Measurements from ENCODE around the gene KMT2D.

The KMT2D gene

DNA sequence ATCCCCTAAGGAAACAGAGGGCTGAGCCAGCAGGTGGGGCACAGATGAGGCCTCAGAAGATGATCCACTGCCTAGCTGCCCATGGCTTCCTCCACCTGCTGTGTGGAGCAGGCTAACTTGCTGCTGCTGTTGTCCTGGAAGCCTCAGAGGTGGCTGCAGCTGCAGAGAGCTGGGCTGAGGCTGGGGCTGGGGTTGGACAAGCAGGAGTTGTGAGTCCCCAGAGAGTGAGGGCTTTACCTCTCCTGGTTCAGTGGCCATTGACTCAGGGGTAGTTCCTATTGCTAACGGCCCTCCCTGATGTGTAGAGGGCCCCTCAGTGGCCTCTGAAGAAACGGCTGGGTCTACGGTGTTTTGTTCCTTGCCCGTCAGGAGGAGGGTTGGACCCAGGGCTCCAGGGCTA lies 28.3 kb downstream of the KMT2D start:
- H3K4me3 ChIP-seq (ENCODE audit: low read depth, low read length) = no peak overlapping the region
- no peaks in the 10 kb centered on the region for H3K27me3 ChIP-seq
- H3K4me1 ChIP-seq = no peaks in the 10 kb centered on the region
- no peaks in the 10 kb centered on the region for H3K9me3 ChIP-seq
- TF ChIP-seq, protein P1, sequence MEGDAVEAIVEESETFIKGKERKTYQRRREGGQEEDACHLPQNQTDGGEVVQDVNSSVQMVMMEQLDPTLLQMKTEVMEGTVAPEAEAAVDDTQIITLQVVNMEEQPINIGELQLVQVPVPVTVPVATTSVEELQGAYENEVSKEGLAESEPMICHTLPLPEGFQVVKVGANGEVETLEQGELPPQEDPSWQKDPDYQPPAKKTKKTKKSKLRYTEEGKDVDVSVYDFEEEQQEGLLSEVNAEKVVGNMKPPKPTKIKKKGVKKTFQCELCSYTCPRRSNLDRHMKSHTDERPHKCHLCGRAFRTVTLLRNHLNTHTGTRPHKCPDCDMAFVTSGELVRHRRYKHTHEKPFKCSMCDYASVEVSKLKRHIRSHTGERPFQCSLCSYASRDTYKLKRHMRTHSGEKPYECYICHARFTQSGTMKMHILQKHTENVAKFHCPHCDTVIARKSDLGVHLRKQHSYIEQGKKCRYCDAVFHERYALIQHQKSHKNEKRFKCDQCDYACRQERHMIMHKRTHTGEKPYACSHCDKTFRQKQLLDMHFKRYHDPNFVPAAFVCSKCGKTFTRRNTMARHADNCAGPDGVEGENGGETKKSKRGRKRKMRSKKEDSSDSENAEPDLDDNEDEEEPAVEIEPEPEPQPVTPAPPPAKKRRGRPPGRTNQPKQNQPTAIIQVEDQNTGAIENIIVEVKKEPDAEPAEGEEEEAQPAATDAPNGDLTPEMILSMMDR (IDR thresholded peaks at IDR 0.05; ENCODE audit: low read depth, low read length) = no peak
- DNase-seq = no peak
- peaks cover 93% of the 10 kb centered on the region for H3K36me3 ChIP-seq

DNA sequence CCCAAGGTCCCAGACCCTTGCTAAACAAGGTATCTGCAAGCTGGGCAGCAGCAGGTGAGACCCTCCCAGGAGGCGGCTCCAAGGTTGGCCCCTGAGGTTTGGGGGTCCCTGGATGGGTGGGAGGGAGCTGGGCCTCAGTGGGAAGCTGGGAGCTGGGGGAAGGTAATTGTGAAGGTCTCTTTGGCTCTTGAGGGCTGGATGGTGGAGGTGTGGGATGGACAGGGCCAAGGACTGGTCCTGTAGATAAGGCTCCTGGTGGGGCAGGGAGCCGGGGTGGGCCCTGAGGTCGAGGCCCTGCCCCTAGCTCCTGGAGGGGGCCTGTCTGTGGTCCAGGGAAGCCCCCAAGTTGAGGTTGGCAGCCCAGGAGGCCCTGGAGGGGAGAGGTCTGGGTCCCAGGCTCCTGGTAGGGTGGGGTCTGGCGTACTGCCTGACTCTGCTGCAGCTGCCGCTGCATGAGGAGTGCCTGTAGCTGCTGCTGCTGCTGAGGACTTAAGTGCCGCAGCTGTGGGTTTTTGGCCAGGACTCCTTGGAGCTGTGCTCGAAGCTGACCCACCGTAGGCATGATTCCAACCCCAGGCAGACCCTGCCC lies 28.9 kb downstream of the KMT2D start:
- Histone ChIP-seq H3K4me3 (ENCODE audit: low read depth, low read length) (no peak overlapping the region), H3K36me3 (peaks cover 90% of the 10 kb centered on the region), H3K27me3 (no peaks in the 10 kb centered on the region), H3K9me3 (no peaks in the 10 kb centered on the region), H3K4me1 (no peaks in the 10 kb centered on the region)
- TF ChIP-seq, protein P1 (IDR thresholded peaks at IDR 0.05; ENCODE audit: low read depth, low read length) = no peak
- no peak for DNase-seq

DNA sequence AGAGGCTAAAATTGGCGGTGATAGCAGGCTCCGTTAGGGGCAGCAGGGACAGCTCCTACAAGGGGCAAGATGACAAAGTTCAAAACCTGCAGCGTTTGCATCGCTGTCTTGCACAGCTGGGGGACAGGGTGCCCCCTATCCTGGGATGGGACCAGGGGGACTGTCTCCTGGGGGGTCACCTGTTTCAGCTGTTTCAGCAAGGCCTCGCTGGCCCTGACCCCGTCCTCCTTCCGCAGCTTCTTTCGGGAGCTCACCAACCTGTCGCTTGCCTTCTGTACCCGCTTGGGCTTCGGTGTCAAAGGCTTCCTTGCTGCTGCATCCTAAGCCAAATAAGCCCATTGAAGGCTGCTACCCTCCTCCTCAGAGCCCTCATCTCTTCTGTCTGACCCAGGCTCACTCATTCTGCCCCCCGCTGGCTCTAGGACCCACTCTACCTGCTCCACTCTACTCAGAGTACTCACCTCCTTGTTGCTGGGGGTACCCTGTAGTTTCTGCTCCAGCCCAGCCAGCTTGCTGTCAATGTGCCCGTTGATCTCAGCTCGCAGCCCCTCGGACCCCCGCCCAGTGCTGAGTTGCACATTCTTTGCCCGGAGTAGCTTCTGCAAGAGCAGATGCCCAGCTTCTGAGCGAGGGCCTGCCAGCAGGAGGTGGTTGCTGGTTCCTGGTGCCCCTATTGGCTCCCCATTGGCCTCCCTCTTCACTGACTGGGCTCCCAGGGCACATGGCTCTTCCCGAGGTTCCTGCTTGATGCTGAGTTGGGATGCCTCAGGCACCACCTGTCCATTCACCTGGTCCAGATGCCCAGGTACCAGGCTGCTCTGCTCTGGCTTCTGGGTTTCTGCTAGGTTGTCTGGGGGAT lies 29.7 kb downstream of the KMT2D start:
- Histone ChIP-seq H3K9me3 (no peaks in the 10 kb centered on the region), H3K36me3 (peaks cover 92% of the 10 kb centered on the region), H3K27me3 (no peaks in the 10 kb centered on the region), H3K4me1 (no peaks in the 10 kb centered on the region), H3K4me3 (ENCODE audit: low read depth, low read length) (no peak overlapping the region)
- DNase-seq = no peak
- TF ChIP-seq, protein P1 (IDR thresholded peaks at IDR 0.05; ENCODE audit: low read depth, low read length) = no peak

- Histone ChIP-seq H3K9me3 (no peaks in the 10 kb centered on the region), H3K4me1 (no peaks in the 10 kb centered on the region), H3K4me3 (ENCODE audit: low read depth, low read length) (no peak overlapping the region), H3K36me3 (peaks cover 95% of the 10 kb centered on the region), H3K27me3 (no peaks in the 10 kb centered on the region)
- no peak for DNase-seq
- TF ChIP-seq, protein P1 (IDR thresholded peaks at IDR 0.05; ENCODE audit: low read depth, low read length) = no peak
Measured at GRCh38 chr12:49030119-49030518, 30.5 kb downstream of the KMT2D start.

- H3K9me3 ChIP-seq = no peaks in the 10 kb centered on the region
- no peak for DNase-seq
- H3K27me3 ChIP-seq = no peaks in the 10 kb centered on the region
- peaks cover 94% of the 10 kb centered on the region for H3K36me3 ChIP-seq
- H3K4me3 ChIP-seq (ENCODE audit: low read depth, low read length) = no peak overlapping the region
- H3K4me1 ChIP-seq = no peaks in the 10 kb centered on the region
- TF ChIP-seq, protein P1 (IDR thresholded peaks at IDR 0.05; ENCODE audit: low read depth, low read length) = no peak
Measured at GRCh38 chr12:49028666-49029275, 31.8 kb downstream of the KMT2D start.
